ENCODE results near the gene GOLGA6L24.
"Not testable (repeated sequence)": the region's sequence is repeated elsewhere in the genome, so short reads cannot be mapped to it uniquely, and the experiment has no call there.

The GOLGA6L24 gene, protein sequence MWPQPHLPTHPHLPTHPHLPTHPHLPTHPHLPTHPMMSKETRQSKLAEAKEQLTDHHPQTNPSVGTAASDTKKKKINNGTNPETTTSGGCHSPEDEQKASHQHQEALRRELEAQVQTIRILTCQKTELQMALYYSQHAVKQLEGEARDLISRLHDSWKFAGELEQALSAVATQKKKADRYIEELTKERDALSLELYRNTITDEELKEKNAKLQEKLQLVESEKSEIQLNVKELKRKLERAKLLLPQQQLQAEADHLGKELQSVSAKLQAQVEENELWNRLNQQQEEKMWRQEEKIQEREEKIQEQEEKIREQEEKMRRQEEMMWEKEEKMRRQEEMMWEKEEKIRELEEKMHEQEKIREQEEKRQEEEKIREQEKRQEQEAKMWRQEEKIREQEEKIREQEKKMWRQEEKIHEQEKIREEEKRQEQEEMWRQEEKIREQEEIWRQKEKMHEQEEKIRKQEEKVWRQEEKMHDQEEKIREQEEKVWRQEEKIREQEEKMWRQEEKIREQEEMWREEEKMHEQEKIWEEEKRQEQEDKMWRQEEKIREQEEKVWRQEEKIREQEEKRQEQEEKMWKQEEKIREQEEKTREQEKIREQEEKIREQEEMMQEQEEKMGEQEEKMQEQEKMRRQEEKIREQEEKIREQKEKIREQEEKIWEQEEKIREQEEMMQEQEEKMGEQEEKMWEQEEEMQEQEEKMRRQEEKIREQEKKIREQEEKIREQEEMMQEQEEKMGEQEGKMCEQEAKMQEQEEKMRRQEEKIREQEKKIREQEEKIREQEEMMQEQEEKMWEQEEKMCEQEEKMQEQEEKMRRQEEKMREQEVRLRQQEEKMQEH

DNA sequence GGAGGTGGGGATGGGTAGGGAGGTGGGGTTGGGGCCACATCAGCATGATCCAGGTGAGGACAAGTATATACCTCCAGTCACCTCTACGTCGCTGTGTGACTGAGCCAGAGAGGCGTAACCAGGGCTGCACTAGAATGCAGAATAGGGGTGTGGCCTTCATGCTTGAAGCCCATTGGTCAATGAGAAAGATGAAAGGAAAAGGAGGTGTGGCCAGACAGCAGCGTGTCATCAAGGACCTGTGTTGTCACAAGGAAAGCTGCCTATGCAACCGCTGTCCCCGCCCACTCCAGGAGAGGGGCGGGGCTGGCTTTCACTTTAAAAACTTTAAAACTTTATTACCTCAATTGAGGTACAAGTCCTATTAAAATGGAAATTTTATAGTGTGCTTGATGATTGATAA, at the start of gene GOLGA6L24:
Gene GOLGA6L24, minus strand, starts transcription at position 101 of the 400 bp plus-strand sequence. Its CDS starts 61 bp downstream, at position 40.
- DNase-seq = not testable (repeated sequence)

DNA sequence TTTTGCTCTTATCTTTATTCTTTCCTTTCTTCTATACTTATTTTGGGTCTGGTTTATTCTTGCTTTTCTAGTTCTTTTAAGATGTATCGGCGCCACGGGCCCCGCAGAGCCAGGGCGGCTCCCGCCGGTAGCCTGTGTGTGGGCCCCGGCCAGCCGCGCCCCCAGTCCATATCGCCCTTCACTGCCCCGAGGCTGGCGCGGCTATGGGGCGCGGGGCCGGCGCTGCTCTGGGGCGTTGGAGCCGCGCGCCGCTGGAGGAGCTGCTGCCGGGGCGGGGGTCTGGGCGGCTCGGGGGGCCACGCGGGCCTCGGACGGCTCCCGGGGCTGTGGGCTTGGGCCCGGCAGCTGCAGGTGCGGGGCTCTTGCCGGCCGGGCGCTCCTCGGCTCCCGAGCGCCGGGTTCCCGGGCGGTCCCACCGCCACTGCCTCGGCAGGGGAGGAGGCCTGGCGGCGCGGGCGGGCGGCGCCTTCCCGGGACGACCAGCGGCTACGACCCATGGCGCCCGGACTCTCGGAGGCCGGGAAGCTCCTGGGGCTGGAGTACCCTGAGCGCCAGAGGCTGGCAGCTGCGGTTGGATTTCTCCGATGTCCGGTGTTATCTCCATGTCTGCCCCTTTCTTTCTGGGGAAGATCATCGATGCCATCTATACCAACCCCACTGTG, 45.0 kb upstream of the GOLGA6L24 start:
- not testable (repeated sequence) for DNase-seq

GRCh38 chr15:28396022-28396421, 38.1 kb upstream of the GOLGA6L24 start:
- not testable (repeated sequence) for DNase-seq

DNA sequence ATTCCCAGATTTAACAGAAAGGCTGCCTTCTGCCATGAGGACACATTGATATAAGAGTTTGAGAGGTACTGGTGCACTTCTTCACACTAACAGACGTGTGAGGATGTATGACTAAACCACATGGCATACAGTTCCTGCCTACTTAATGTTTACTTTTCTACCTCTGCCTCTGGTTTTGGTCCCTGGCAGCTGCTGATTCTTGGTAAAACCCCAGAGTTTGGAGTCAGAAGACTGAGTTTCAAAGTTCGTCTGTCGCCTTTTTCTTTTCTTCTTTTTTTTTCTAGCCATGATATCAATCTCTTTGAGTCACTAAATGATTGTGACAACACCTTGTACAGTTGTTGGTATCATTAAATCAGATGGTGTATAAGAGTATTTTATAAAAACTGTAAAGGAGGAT, 22.2 kb upstream of the GOLGA6L24 start:
- not testable (repeated sequence) for DNase-seq

GRCh38 chr15:28378364-28378763, 20.5 kb upstream of the GOLGA6L24 start, which contains the start of gene GOLGA8F:
Gene GOLGA8F, plus strand, starts transcription at chr15:28378664. Its CDS starts 98 bp downstream, at chr15:28378762.
- DNase-seq = not testable (repeated sequence)

DNA sequence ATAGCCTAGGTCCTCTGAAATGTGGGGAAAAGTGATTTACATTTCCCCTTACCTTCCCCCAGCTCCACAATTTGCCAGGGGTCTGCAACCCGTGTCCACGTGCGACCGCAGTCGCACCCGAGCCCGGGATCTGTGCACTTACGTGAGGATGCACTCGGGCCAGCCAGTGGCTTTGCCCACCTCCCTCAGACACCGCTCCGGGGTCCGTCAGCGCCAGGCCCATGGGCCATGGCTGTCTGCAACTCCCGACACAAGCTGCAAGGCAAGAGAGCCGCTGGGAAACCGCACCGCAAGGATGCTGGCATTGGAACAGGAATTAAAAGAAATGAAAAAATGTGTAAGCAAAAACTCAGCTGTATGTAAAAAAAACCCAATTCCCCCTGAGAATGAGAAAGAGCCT, 7.6 kb upstream of the GOLGA6L24 start:
- not testable (repeated sequence) for DNase-seq

GRCh38 chr15:28322129-28322588, 35.7 kb downstream of the GOLGA6L24 start, which contains the start of gene HERC2:
Gene HERC2, minus strand, starts transcription at chr15:28322179. Its CDS starts 746 bp downstream, at chr15:28321433.
- not testable (repeated sequence) for DNase-seq

- DNase-seq = not testable (repeated sequence)
These were observed 36.4 kb downstream of the GOLGA6L24 start for GRCh38 chr15:28321358-28322078.

- not testable (repeated sequence) for DNase-seq
These were observed 38.2 kb downstream of the GOLGA6L24 start for GRCh38 chr15:28319725-28320124.

- not testable (repeated sequence) for DNase-seq
These were observed 39.1 kb downstream of the GOLGA6L24 start for GRCh38 chr15:28318828-28319227.

DNA sequence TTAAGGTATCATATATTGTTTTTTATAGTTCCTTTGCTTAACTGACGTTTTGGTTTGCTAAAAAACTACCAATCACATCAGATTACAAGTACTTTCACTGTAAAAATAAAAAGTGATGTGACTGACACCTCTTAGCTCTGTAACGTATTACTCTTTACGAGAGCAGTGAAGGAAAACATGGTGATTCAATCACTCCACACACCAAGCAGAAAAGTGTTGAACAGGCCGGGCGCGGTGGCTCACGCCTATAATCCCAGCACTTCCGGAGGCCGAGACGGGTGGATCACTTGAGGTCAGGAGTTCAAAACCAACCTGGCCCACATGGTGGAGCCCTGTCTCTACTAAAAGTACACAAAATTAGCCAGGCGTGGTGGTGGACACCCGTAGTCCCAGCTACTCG, 39.8 kb downstream of the GOLGA6L24 start:
- DNase-seq = not testable (repeated sequence)

DNA sequence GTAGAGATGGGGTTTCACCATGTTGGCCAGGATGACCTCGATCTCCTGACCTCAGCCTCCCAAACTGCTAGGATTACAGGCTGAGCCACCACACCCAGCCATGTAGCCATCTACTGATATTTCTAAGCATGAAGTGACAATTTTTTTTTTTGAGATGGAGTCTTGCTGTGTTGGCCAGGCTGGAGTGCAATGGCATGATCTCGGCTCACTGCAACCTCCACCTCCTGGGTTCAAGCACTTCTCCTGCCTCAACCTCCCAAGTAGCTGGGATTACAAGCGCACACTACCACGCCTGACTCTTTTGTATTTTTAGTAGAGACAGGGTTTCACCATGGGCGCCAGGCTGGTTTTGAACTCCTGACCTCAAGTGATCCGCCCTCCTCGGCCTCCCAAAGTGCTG, 40.9 kb downstream of the GOLGA6L24 start:
- DNase-seq = not testable (repeated sequence)

GRCh38 chr15:28310454-28310853, 47.4 kb downstream of the GOLGA6L24 start:
- not testable (repeated sequence) for DNase-seq

DNA sequence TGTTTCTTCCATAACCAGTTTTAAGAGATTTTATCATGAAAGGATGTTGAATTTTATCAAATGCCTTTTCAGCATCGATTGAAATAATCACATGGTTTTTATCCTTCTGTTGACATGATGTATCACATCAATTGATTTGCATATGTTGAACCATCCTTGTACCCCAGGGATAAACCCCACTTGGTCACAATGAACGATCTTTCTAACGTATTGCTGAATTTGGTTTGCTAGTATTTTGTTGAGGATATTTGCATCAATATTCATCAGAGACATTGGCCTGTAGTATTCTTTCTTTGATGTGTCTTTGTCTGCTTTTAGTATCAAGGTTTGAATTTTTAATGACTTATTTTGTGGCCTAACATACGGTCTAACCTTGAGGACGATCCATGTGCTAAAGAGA, 49.2 kb downstream of the GOLGA6L24 start:
- DNase-seq = not testable (repeated sequence)
